ENCODE data around the gene RAI14.

DNA sequence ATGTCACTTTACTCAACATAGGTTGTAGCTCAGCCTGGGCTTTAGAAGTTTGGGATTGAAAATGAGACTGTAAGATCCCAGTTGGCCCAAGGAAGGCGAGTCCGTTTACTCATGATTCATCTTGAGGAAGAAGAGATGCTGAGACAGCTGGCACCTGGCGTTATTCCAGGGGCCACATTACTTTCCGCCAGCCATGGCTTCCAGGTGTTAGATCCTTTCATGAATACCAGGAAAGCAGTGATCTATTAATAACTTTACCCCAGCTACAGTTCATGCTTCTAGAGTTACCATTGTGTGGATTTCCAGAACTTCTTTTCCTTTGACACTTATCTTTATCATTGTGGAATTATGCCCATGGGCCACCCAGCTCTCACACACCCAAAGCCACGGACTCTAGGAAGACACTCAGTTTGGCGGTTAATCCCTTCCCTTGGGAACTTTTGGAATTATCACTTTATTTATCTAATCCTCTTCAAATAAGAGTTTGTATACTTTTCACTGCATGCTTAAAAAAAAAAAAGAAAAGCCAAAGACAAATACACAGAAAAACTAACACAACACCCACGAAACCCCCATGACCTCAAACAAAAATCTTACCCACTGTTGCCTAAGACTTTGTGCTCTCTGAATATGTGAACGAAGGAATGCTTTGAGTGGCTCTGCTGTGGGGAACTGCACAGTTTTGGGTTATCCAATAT, 26.9 kb downstream of the RAI14 start:
- no peak for TF ChIP-seq EZH2 (IDR thresholded peaks at IDR 0.05; ENCODE audit: borderline replicate concordance, low read depth, low read length, poor library complexity, severe bottlenecking)
- TF ChIP-seq, protein P1, sequence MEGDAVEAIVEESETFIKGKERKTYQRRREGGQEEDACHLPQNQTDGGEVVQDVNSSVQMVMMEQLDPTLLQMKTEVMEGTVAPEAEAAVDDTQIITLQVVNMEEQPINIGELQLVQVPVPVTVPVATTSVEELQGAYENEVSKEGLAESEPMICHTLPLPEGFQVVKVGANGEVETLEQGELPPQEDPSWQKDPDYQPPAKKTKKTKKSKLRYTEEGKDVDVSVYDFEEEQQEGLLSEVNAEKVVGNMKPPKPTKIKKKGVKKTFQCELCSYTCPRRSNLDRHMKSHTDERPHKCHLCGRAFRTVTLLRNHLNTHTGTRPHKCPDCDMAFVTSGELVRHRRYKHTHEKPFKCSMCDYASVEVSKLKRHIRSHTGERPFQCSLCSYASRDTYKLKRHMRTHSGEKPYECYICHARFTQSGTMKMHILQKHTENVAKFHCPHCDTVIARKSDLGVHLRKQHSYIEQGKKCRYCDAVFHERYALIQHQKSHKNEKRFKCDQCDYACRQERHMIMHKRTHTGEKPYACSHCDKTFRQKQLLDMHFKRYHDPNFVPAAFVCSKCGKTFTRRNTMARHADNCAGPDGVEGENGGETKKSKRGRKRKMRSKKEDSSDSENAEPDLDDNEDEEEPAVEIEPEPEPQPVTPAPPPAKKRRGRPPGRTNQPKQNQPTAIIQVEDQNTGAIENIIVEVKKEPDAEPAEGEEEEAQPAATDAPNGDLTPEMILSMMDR (conservative IDR thresholded peaks at IDR 0.05; ENCODE audit: low read depth, low read length): no peak

Measured in A673 (cell line).